Fibroblast of mammary gland (primary cell): Measurements from ENCODE around the gene SEZ6L.

Source experiments
- DNase-seq: peaks from one replicate; pipeline ENCODE4 v3.0.0-alpha.2; 2010; ENCODE audit warnings: low read depth
- H3K4me3 ChIP-seq: 2 replicates; pipeline ENCODE4 v1.5.1; 2011; ENCODE audit warnings: low read depth, mild to moderate bottlenecking, low read length, moderate library complexity; ENCODE audit not compliant: control insufficient read depth
- CTCF ChIP-seq: conservative IDR thresholded peaks from 2 replicates; pipeline ENCODE4 v1.5.1; 2011; ENCODE audit warnings: low read depth, low read length, inconsistent platforms; ENCODE audit not compliant: control insufficient read depth, insufficient read depth

The SEZ6L gene

GRCh38 chr22:26245001-26245400, 75.7 kb downstream of the SEZ6L start:
- TF ChIP-seq CTCF = no peak
- H3K4me3 ChIP-seq = no peak overlapping the region
- no peak for DNase-seq

- no peak overlapping the region for H3K4me3 ChIP-seq
- no peak for DNase-seq
- no peak for TF ChIP-seq CTCF
Observed at GRCh38 chr22:26246552-26246951, 77.3 kb downstream of the SEZ6L start.

GRCh38 chr22:26251869-26252268, 82.6 kb downstream of the SEZ6L start:
- no peak for DNase-seq
- H3K4me3 ChIP-seq = no peak overlapping the region
- TF ChIP-seq CTCF = no peak

GRCh38 chr22:26259510-26259909, 90.2 kb downstream of the SEZ6L start:
- no peak for TF ChIP-seq CTCF
- DNase-seq = peak; percentile 2
- H3K4me3 ChIP-seq = no peak overlapping the region

- H3K4me3 ChIP-seq = no peak overlapping the region
- no peak for TF ChIP-seq CTCF
- no peak for DNase-seq
Observed at GRCh38 chr22:26264162-26264561, 94.9 kb downstream of the SEZ6L start.

GRCh38 chr22:26265281-26265680, 96.0 kb downstream of the SEZ6L start:
- no peak for DNase-seq
- no peak for TF ChIP-seq CTCF
- no peak overlapping the region for H3K4me3 ChIP-seq

- H3K4me3 ChIP-seq = no peak overlapping the region
- no peak for TF ChIP-seq CTCF
- DNase-seq = no peak
Observed at GRCh38 chr22:26265909-26266308, 96.6 kb downstream of the SEZ6L start.
